CD4-positive, alpha-beta T cell (primary cell): ENCODE data around the gene NKX3-2. TPM values are rescaled to one million over a fixed set of nuclear protein-coding genes. Genes with fewer than 3 reads are reported as not detected.

Experiments
- ATAC-seq: fragments of 200-7000 bp; cut with Tn5 transposase; one replicate; pipeline ENCODE4 v1.10.0; 2022; ENCODE audit warnings: mild to moderate bottlenecking; ENCODE audit not compliant: poor library complexity
- CTCF ChIA-PET: fragments of 350-600 bp; sonication (Branson Sonifier 250); formaldehyde crosslinking; loops from one replicate; lab custom pipeline; 2021; ENCODE audit warnings: antibody characterized with exemption, inconsistent platforms; lab: Charles Lee
- POLR2A ChIA-PET: fragments of 350-600 bp; sonication (Branson Sonifier 250); formaldehyde crosslinking; loops from one replicate; lab custom pipeline; 2021; ENCODE audit warnings: antibody characterized with exemption, inconsistent platforms; lab: Charles Lee
- DNase-seq, 14 experiments: peaks; one replicate each; pipeline ENCODE4 v3.0.0-alpha.2; 2013 to 2020; ENCODE audit warnings: mixed read lengths in 2 of 14
- H3K27ac ChIP-seq, 2 donors: one replicate each; pipeline versions ENCODE4 v1.5.1 to v1.7.0; 2013; ENCODE audit warnings: low read length in 2 of 2, low read depth in 1 of 2, mild to moderate bottlenecking in 1 of 2
- H3K27me3 ChIP-seq, 2 experiments: 1 replicate in 1 of 2; 2 replicates in 1 of 2; pipeline versions ENCODE4 v1.6.1 to v1.7.0; 2013; ENCODE audit warnings: low read length in 2 of 2, control low read depth in 1 of 2, mild to moderate bottlenecking in 1 of 2, moderate library complexity in 1 of 2; ENCODE audit not compliant: insufficient read depth in 2 of 2, control insufficient read depth in 1 of 2
- H3K36me3 ChIP-seq: one replicate; pipeline ENCODE4 v1.6.1; 2013; ENCODE audit warnings: low read length, control low read depth; ENCODE audit not compliant: insufficient read depth
- H3K4me1 ChIP-seq: one replicate; pipeline ENCODE4 v1.6.1; 2013; ENCODE audit warnings: low read length, control low read depth; ENCODE audit not compliant: insufficient read depth
- H3K4me3 ChIP-seq: one replicate; pipeline ENCODE4 v1.5.1; 2013; ENCODE audit warnings: mild to moderate bottlenecking, low read length, moderate library complexity
- H3K9me3 ChIP-seq, 2 experiments: 1 replicate in 1 of 2; 2 replicates in 1 of 2; pipeline versions ENCODE4 v1.6.1 to v1.7.0; 2013; ENCODE audit warnings: low read length in 2 of 2, mild to moderate bottlenecking in 2 of 2, control low read depth in 1 of 2, moderate library complexity in 1 of 2; ENCODE audit not compliant: control insufficient read depth in 1 of 2, insufficient read depth in 1 of 2
- H3K27ac Mint-ChIP-seq: one replicate; pipeline ENCODE4 v1.8.0; 2020; ENCODE audit warnings: mixed read lengths
- H3K27me3 Mint-ChIP-seq: one replicate; pipeline ENCODE4 v1.8.0; 2021; ENCODE audit warnings: mixed read lengths
- H3K36me3 Mint-ChIP-seq: one replicate; pipeline ENCODE4 v1.8.0; 2021; ENCODE audit warnings: low read depth, mixed read lengths
- H3K4me1 Mint-ChIP-seq: one replicate; pipeline ENCODE4 v1.8.0; 2021; ENCODE audit warnings: low read depth, mixed read lengths
- H3K4me3 Mint-ChIP-seq: one replicate; pipeline ENCODE4 v1.8.0; 2020; ENCODE audit warnings: mild to moderate bottlenecking, mixed read lengths
- H3K9me3 Mint-ChIP-seq: one replicate; pipeline ENCODE4 v1.8.0; 2020; ENCODE audit warnings: mixed read lengths
- CTCF ChIP-seq: fragments of 200-600 bp; IDR thresholded peaks from one replicate; pipeline ENCODE4 v1.8.0; 2022; ENCODE audit warnings: antibody characterized with exemption, mild to moderate bottlenecking
- intact Hi-C, 2 experiments: fragments of 100-400 bp; cut with DNase I in 1 of 2; cut with micrococcal nuclease in 1 of 2; formaldehyde crosslinking; loops; one replicate each; pipeline versions ENCODE4 v1.15.1 to v1.9.0; 2023 to 2025; cut with DNase I, micrococcal nuclease
- total RNA-seq, 174 experiments: library from RNA in 2 of 174; stranded (reverse) in 2 of 174; gene quantifications; one replicate each; pipeline ENCODE4 v1.2.3 and lab custom pipeline; 2021 to 2026

Gene NKX3-2
- total RNA-seq, 2 experiments from 2014 or later: not detected

- ChIA-PET CTCF (no interaction called here), POLR2A (no interaction called here)
- Mint-ChIP-seq H3K4me3 (peak overlapping the region; percentile 56), H3K27me3 (peaks cover 86% of the 10 kb centered on the region), H3K27ac (no peak overlapping the region), H3K36me3 (no peaks in the 10 kb centered on the region), H3K9me3 (no peaks in the 10 kb centered on the region), H3K4me1 (peaks cover 59% of the 10 kb centered on the region)
- Histone ChIP-seq H3K27me3 (peaks cover 92 to 97% of the 10 kb centered on the region in 2 experiments), H3K27ac (no peak overlapping the region), H3K9me3 (peaks cover 32 to 93% of the 10 kb centered on the region in 2 experiments), H3K36me3 (no peaks in the 10 kb centered on the region), H3K4me1 (peaks cover 74% of the 10 kb centered on the region), H3K4me3 (no peak overlapping the region)
- DNase-seq (no peak), ATAC-seq (no peak)
- intact Hi-C loops: loop anchor here in 1 of 2 experiments (10.0 kb wide), 1 partner anchor 55 kb away; the partner anchor contains the start of gene RAB28
- no peak for TF ChIP-seq CTCF
Measured at GRCh38 chr4:13539619-13540445, 4.5 kb downstream of the NKX3-2 start.

- no peak for TF ChIP-seq CTCF
- Histone ChIP-seq H3K27ac (no peak overlapping the region), H3K9me3 (peaks cover 32 to 96% of the 10 kb centered on the region in 2 experiments), H3K27me3 (peaks cover 95 to 98% of the 10 kb centered on the region in 2 experiments), H3K36me3 (no peaks in the 10 kb centered on the region), H3K4me1 (peaks cover 72% of the 10 kb centered on the region), H3K4me3 (no peak overlapping the region)
- Mint-ChIP-seq H3K9me3 (no peaks in the 10 kb centered on the region), H3K4me1 (peaks cover 58% of the 10 kb centered on the region), H3K4me3 (no peak overlapping the region), H3K27ac (no peak overlapping the region), H3K27me3 (peaks cover 92% of the 10 kb centered on the region), H3K36me3 (no peaks in the 10 kb centered on the region)
- intact Hi-C loops: no loop called here
- ATAC-seq (no peak), DNase-seq (no peak)
- POLR2A ChIA-PET: no interaction called here
- CTCF ChIA-PET: no interaction called here
Measured at GRCh38 chr4:13539047-13539618, 5.2 kb downstream of the NKX3-2 start.

DNA sequence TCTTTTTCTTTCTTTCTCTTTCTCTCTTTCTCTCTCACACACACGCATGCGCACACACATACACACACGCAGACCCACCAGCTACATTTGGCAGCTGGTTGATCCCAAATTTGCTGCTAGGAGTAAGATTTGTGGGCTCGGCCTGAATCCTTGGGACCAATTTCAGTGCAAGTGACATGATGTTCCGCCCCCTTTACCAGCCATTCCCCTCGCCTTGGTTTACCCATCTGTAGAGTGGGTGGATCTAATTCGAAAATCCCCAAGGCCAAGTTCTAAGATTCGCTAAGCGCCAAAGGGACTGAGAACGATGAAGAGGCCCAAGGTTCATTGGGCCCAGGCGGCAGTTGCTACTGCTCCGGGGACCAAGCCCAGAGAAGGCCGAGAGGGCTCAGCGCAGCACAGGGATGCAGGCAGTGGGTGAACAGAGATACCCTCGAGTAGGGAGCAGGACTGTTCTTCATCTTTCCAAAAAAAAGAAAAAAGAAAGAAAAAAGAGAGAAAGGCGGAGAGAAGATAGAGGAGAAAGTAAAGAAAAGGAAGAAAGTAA is 5.8 kb downstream of the NKX3-2 start:
- DNase-seq (no peak), ATAC-seq (no peak)
- Mint-ChIP-seq H3K4me1 (peaks cover 57% of the 10 kb centered on the region), H3K4me3 (no peak overlapping the region), H3K27ac (no peak overlapping the region), H3K36me3 (no peaks in the 10 kb centered on the region), H3K9me3 (no peaks in the 10 kb centered on the region), H3K27me3 (peaks cover 96% of the 10 kb centered on the region)
- peaks cover 68% of the 10 kb centered on the region for H3K4me1 ChIP-seq
- ChIA-PET CTCF (no interaction called here), POLR2A (interaction anchor here (0.6 kb wide), 1 partner anchor 465 kb away, joined by 3 read pairs; no protein-coding TSS in a partner anchor)
- H3K36me3 ChIP-seq: no peaks in the 10 kb centered on the region
- H3K27ac ChIP-seq: no peak overlapping the region
- no peak for TF ChIP-seq CTCF
- peaks cover 98% of the 10 kb centered on the region in 2 experiments for H3K27me3 ChIP-seq
- H3K9me3 ChIP-seq: peaks cover 32 to 99% of the 10 kb centered on the region in 2 experiments
- intact Hi-C loops: no loop called here
- no peak overlapping the region for H3K4me3 ChIP-seq
